K562 (cell line): ENCODE results near the gene OR2B2. TPM values are rescaled to one million over a fixed set of nuclear protein-coding genes. Genes with fewer than 3 reads are reported as not detected.

ENCODE experiments used
- ATF1 ChIP-seq, 2 experiments: fragments of 450-650 bp in 1 of 2; IDR thresholded peaks; 2 replicates each; pipeline ENCODE4 v1.6.1; 2016; ENCODE audit warnings: missing compliant biosample characterization in 1 of 2, missing genetic modification characterization in 1 of 2
- CBX1 ChIP-seq: sonication (generic); IDR thresholded peaks from 2 replicates; pipeline ENCODE4 v1.6.1; 2016; ENCODE audit warnings: antibody characterized with exemption, low read depth, mild to moderate bottlenecking
- CTBP1 ChIP-seq: fragments of 450-650 bp; IDR thresholded peaks from 2 replicates; pipeline ENCODE4 v1.6.1; 2016; ENCODE audit warnings: borderline replicate concordance
- DLX4 ChIP-seq: fragments of 250-450 bp; sonication (Bioruptor Pico); IDR thresholded peaks from 2 replicates; pipeline ENCODE4 v1.6.1; 2021; ENCODE audit warnings: mild to moderate bottlenecking
- E2F3 ChIP-seq: fragments of 250-450 bp; sonication (Bioruptor Pico); IDR thresholded peaks from 2 replicates; pipeline ENCODE4 v1.4.0; 2020; ENCODE audit warnings: mild to moderate bottlenecking
- GATA2 ChIP-seq: sonication (generic); formaldehyde crosslinking; IDR thresholded peaks from 2 replicates; pipeline ENCODE4 v1.4.0; 2020; ENCODE audit warnings: mild to moderate bottlenecking, missing genetic modification reagents
- HMGN3 ChIP-seq: IDR thresholded peaks from 2 replicates; pipeline ENCODE4 v1.6.1; 2011; ENCODE audit warnings: borderline replicate concordance, low read depth, mild to moderate bottlenecking, mixed read lengths, low read length; ENCODE audit not compliant: insufficient read length; ENCODE audit errors: extremely low read depth
- KDM1A ChIP-seq, 2 experiments: fragments of 450-650 bp; IDR thresholded peaks; 2 replicates each; pipeline ENCODE4 v1.6.1; 2016; ENCODE audit warnings: mild to moderate bottlenecking in 2 of 2
- MAFK ChIP-seq: IDR thresholded peaks from 2 replicates; pipeline ENCODE4 v1.6.1; 2011; ENCODE audit warnings: low read length, improper control_type of control experiment
- MED1 ChIP-seq: sonication (generic); formaldehyde crosslinking; IDR thresholded peaks from 2 replicates; pipeline ENCODE4 v1.8.1; 2023; ENCODE audit warnings: missing genetic modification reagents, borderline replicate concordance
- NBN ChIP-seq: fragments of 450-650 bp; IDR thresholded peaks from 2 replicates; pipeline ENCODE4 v1.6.1; 2016; ENCODE audit warnings: low read depth, mild to moderate bottlenecking
- NCOA6 ChIP-seq: fragments of 450-650 bp; IDR thresholded peaks from 2 replicates; pipeline ENCODE4 v1.6.1; 2017; ENCODE audit warnings: mild to moderate bottlenecking
- PURB ChIP-seq: sonication (generic); formaldehyde crosslinking; IDR thresholded peaks from 2 replicates; pipeline ENCODE4 v1.9.0; 2021; ENCODE audit warnings: low read depth, mild to moderate bottlenecking, missing genetic modification reagents
- RBM15 ChIP-seq: fragments of 200-400 bp; formaldehyde crosslinking; IDR thresholded peaks from 2 replicates; pipeline ENCODE4 v1.6.1; 2018; ENCODE audit warnings: mild to moderate bottlenecking, low read length, moderate library complexity; ENCODE audit not compliant: insufficient read depth
- SIN3B ChIP-seq: fragments of 450-650 bp; IDR thresholded peaks from 2 replicates; pipeline ENCODE4 v1.6.1; 2017; ENCODE audit warnings: low read depth, mild to moderate bottlenecking, moderate library complexity
- SMARCE1 ChIP-seq: fragments of 450-650 bp; IDR thresholded peaks from 2 replicates; pipeline ENCODE4 v1.7.1; 2016; ENCODE audit warnings: mild to moderate bottlenecking
- SP1 ChIP-seq: sonication (generic); formaldehyde crosslinking; IDR thresholded peaks from 2 replicates; pipeline ENCODE4 v1.8.1; 2022; ENCODE audit warnings: mild to moderate bottlenecking, missing genetic modification reagents
- SRF ChIP-seq, 2 experiments: fragments of 250-450, 450-650 bp in 1 of 2; sonication (Bioruptor Pico) in 1 of 2; sonication (generic) in 1 of 2; formaldehyde crosslinking; IDR thresholded peaks; 2 replicates each; pipeline versions ENCODE4 v1.5.0 to v1.5.1; 2020 to 2022; ENCODE audit warnings: mild to moderate bottlenecking in 1 of 2, missing genetic modification reagents in 1 of 2
- TRIM24 ChIP-seq, 2 experiments: fragments of 450-650 bp; IDR thresholded peaks; 2 replicates each; pipeline ENCODE4 v1.6.1; 2016
- ZC3H4 ChIP-seq: sonication (generic); formaldehyde crosslinking; IDR thresholded peaks from 2 replicates; pipeline ENCODE4 v1.9.0; 2021; ENCODE audit warnings: missing genetic modification reagents, borderline replicate concordance
- ZFP30 ChIP-seq: fragments of 250-450 bp; sonication (Bioruptor Pico); IDR thresholded peaks from 2 replicates; pipeline ENCODE4 v1.8.0; 2022; ENCODE audit warnings: moderate library complexity, mild to moderate bottlenecking, inconsistent platforms, borderline replicate concordance
- ZKSCAN1 ChIP-seq: fragments of 150-350 bp; IDR thresholded peaks from 2 replicates; pipeline ENCODE4 v1.6.1; 2016; ENCODE audit warnings: low read depth, low read length
- ZNF232 ChIP-seq: sonication (generic); formaldehyde crosslinking; IDR thresholded peaks from 2 replicates; pipeline ENCODE4 v1.8.0; 2022; ENCODE audit warnings: mild to moderate bottlenecking, missing genetic modification reagents
- polyA plus RNA-seq, 8 experiments: library from polyadenylated mRNA; depleted of rRNA in 4 of 8; stranded (reverse) in 5 of 8; unstranded in 3 of 8; fragments of >200 nt; fragmentation: Nextera tagmentation in 2 of 8; fragmentation: Illumina TruSeq in 1 of 8; extraction: Ambion mirVana in 2 of 8; extraction: Trizol in 1 of 8; gene quantifications; 2 replicates each; pipeline versions ENCODE4 v1.2.1 to v1.2.3, GENCODE V29; 2011 to 2014; ENCODE audit warnings: inconsistent platforms in 1 of 8, missing spikeins in 1 of 8
- total RNA-seq, 7 experiments: library from RNA; depleted of rRNA in 6 of 7; stranded (reverse); fragments of >200 nt in 6 of 7; fragmentation: Illumina TruSeq in 2 of 7; extraction: Trizol in 2 of 7; gene quantifications; 2 replicates each; pipeline versions ENCODE4 v1.2.1 to v1.2.3, GENCODE V29; 2011 to 2021; ENCODE audit warnings: low replicate concordance in 1 of 7
- TF ChIP-seq, protein P1 (sequence below): fragments of 450-650 bp; IDR thresholded peaks from 2 replicates; pipeline ENCODE4 v1.6.1; 2016; ENCODE audit warnings: mild to moderate bottlenecking
- TF ChIP-seq, protein P2 (sequence below): sonication (generic); formaldehyde crosslinking; IDR thresholded peaks from 2 replicates; pipeline ENCODE4 v1.4.0; 2020; ENCODE audit warnings: mild to moderate bottlenecking, missing genetic modification reagents

The OR2B2 gene
- total and polyA plus RNA-seq, 9 of the 15 experiments (the other 6 are each of a cell fraction or from before 2014, with no cell fraction given) = 0.24 TPM; not detected in 8

DNA sequence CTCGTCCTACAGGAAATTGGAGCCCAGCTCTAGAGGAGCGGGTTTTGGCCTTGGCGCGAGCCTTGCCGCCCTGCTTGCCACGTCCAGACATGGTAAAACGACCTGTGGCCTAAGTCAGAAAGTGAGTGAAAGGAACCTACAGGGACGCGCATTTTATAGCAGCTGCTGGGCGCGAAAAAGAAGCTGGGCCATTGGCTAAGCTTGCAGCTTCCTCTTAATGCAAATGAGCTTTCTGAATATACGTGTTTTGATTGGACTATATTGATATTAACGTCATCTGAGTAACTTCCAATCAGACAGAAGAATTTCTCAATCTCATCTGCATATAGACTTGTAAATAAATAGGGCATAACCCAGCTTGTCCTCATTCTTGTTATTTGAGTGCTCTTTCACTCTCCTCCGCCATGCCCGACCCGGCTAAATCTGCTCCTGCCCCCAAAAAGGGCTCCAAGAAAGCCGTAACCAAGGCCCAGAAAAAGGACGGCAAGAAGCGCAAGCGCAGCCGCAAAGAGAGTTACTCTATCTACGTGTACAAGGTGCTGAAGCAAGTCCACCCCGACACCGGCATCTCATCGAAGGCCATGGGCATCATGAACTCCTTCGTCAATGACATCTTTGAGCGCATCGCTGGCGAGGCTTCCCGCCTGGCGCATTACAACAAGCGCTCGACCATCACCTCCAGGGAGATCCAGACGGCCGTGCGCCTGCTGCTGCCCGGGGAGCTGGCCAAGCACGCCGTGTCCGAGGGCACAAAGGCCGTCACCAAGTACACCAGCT lies 18.9 kb downstream of the OR2B2 start (continued):
- TF ChIP-seq SRF (CRISPR knock-in tag; IDR thresholded peaks at IDR 0.05) (peak; percentile 33 to 62; a peak in 1 of 4 replicates), SP1 (CRISPR knock-in tag) (peak; percentile 90; the same call in 1 of the 2 replicates), ZKSCAN1 (peak; percentile 95), NCOA6 (no peak), SIN3B (peak; percentile 21; the same call in 1 of the 2 replicates), TRIM24 (IDR thresholded peaks at IDR 0.05) (no peak), CBX1 (peak; percentile 100), ATF1 (CRISPR knock-in tag; IDR thresholded peaks at IDR 0.05) (no peak), ATF1 (tag; IDR thresholded peaks at IDR 0.05) (peak; percentile 97), GATA2 (CRISPR knock-in tag) (no peak), CTBP1 (peak; percentile 71), HMGN3 (peak; percentile 80), MAFK (peak; percentile 3; the same call in 1 of the 2 replicates), DLX4 (CRISPR knock-in tag) (no peak), NBN (peak; percentile 53; the same call in 1 of the 2 replicates), ZNF232 (peak; percentile 51; the same call in 1 of the 2 replicates), ZC3H4 (CRISPR knock-in tag) (peak; percentile 100), KDM1A (IDR thresholded peaks at IDR 0.05) (no peak), ZFP30 (no peak), RBM15 (no peak), E2F3 (CRISPR knock-in tag) (peak; percentile 94), SMARCE1 (no peak), MED1 (CRISPR knock-in tag) (peak; percentile 98), PURB (CRISPR knock-in tag) (no peak)
- TF ChIP-seq, protein P1, sequence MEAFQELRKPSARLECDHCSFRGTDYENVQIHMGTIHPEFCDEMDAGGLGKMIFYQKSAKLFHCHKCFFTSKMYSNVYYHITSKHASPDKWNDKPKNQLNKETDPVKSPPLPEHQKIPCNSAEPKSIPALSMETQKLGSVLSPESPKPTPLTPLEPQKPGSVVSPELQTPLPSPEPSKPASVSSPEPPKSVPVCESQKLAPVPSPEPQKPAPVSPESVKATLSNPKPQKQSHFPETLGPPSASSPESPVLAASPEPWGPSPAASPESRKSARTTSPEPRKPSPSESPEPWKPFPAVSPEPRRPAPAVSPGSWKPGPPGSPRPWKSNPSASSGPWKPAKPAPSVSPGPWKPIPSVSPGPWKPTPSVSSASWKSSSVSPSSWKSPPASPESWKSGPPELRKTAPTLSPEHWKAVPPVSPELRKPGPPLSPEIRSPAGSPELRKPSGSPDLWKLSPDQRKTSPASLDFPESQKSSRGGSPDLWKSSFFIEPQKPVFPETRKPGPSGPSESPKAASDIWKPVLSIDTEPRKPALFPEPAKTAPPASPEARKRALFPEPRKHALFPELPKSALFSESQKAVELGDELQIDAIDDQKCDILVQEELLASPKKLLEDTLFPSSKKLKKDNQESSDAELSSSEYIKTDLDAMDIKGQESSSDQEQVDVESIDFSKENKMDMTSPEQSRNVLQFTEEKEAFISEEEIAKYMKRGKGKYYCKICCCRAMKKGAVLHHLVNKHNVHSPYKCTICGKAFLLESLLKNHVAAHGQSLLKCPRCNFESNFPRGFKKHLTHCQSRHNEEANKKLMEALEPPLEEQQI = no peak; the same call in 1 of the 2 replicates
- TF ChIP-seq, protein P2, sequence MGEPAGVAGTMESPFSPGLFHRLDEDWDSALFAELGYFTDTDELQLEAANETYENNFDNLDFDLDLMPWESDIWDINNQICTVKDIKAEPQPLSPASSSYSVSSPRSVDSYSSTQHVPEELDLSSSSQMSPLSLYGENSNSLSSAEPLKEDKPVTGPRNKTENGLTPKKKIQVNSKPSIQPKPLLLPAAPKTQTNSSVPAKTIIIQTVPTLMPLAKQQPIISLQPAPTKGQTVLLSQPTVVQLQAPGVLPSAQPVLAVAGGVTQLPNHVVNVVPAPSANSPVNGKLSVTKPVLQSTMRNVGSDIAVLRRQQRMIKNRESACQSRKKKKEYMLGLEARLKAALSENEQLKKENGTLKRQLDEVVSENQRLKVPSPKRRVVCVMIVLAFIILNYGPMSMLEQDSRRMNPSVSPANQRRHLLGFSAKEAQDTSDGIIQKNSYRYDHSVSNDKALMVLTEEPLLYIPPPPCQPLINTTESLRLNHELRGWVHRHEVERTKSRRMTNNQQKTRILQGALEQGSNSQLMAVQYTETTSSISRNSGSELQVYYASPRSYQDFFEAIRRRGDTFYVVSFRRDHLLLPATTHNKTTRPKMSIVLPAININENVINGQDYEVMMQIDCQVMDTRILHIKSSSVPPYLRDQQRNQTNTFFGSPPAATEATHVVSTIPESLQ (CRISPR knock-in tag) = peak; percentile 92; the same call in 1 of the 2 replicates
